Endothelial cell of umbilical vein (primary cell): Measurements from ENCODE around the gene GGNBP2. TPM values are rescaled to one million over a fixed set of nuclear protein-coding genes. Genes with fewer than 3 reads are reported as not detected.

Experiments
- BruUV-seq: library from RNA; stranded (reverse); fragments of 400-500 nt; replicated peaks from 2 replicates; lab custom pipeline; 2021; lab: Mats Ljungman, UMichigan
- CTCF ChIA-PET: fragments of 300-600, 350-600 bp; sonication (Branson Sonifier 250); formaldehyde crosslinking; loops from one replicate; lab custom pipeline; 2021; ENCODE audit warnings: antibody characterized with exemption, inconsistent platforms; lab: Charles Lee
- POLR2A ChIA-PET: fragments of 300-600, 350-600 bp; sonication (Branson Sonifier 250); formaldehyde crosslinking; loops from one replicate; lab custom pipeline; 2021; ENCODE audit warnings: antibody characterized with exemption, inconsistent platforms; lab: Charles Lee
- DNase-seq: peaks from one replicate; pipeline ENCODE4 v3.0.0-alpha.2; 2011; ENCODE audit warnings: low read depth, low spot score
- FAIRE-seq: peaks from 2 replicates; lab custom pipeline; 2011; peaks lifted over from hg19 to GRCh38; lab: Jason Lieb, UNC
- H2AFZ ChIP-seq: 2 replicates; pipeline ENCODE4 v1.6.0; 2012; ENCODE audit warnings: low read depth, low read length, control low read depth, inconsistent platforms
- H3K27ac ChIP-seq: 2 replicates; pipeline ENCODE4 v1.5.1; 2011; ENCODE audit warnings: low read depth, mild to moderate bottlenecking, control low read depth, low read length, moderate library complexity; ENCODE audit not compliant: insufficient read depth
- H3K27me3 ChIP-seq, 2 experiments: 2 replicates each; pipeline versions ENCODE4 v1.6.0 to v1.6.1; 2011; ENCODE audit warnings: low read length in 2 of 2, mixed read lengths in 1 of 2; ENCODE audit not compliant: control insufficient read depth in 2 of 2, insufficient read depth in 2 of 2
- H3K36me3 ChIP-seq, 2 experiments: 2 replicates in 1 of 2; 3 replicates in 1 of 2; pipeline ENCODE4 v1.5.1; 2011; ENCODE audit warnings: low read length in 2 of 2, mild to moderate bottlenecking in 1 of 2, moderate library complexity in 1 of 2; ENCODE audit not compliant: control insufficient read depth in 2 of 2, insufficient read depth in 2 of 2; ENCODE audit errors: extremely low read depth in 1 of 2
- H3K4me1 ChIP-seq: 3 replicates; pipeline ENCODE4 v1.5.1; 2011; ENCODE audit warnings: mild to moderate bottlenecking, low read length; ENCODE audit not compliant: control insufficient read depth, insufficient read depth; ENCODE audit errors: extremely low read depth
- H3K4me2 ChIP-seq: 2 replicates; pipeline ENCODE4 v1.6.1; 2011; ENCODE audit warnings: low read length, control low read depth, mixed read lengths; ENCODE audit not compliant: insufficient read depth
- H3K4me3 ChIP-seq, 3 experiments: fragments of 200-600 bp in 1 of 3; sonication (generic), shearing (Covaris generic) in 1 of 3; replicated peaks in 1 of 3; 2 replicates each; pipeline ENCODE4 v1.5.1; 2011 to 2016; ENCODE audit warnings: control low read depth in 3 of 3, low read length in 3 of 3, mild to moderate bottlenecking in 2 of 3, inconsistent platforms in 1 of 3, low read depth in 1 of 3, moderate library complexity in 1 of 3; ENCODE audit not compliant: insufficient read depth in 1 of 3
- H3K79me2 ChIP-seq: 2 replicates; pipeline ENCODE4 v1.6.0; 2012; ENCODE audit warnings: low read length, inconsistent platforms; ENCODE audit not compliant: control insufficient read depth, insufficient read depth
- H3K9ac ChIP-seq: replicated peaks from 2 replicates; pipeline ENCODE3; 2011; ENCODE audit warnings: low read length, control low read depth; ENCODE audit not compliant: insufficient read depth; ENCODE audit errors: extremely low read depth
- H3K9me1 ChIP-seq: replicated peaks from 3 replicates; pipeline ENCODE4 v1.6.0; 2011; ENCODE audit warnings: mild to moderate bottlenecking, low read length; ENCODE audit not compliant: control insufficient read depth, insufficient read depth; ENCODE audit errors: extremely low read depth
- H3K9me3 ChIP-seq: replicated peaks from 2 replicates; pipeline ENCODE4 v1.5.1; 2012; ENCODE audit warnings: low read length, inconsistent platforms; ENCODE audit not compliant: control insufficient read depth, insufficient read depth
- H4K20me1 ChIP-seq: replicated peaks from 2 replicates; pipeline ENCODE3; 2011; ENCODE audit warnings: mild to moderate bottlenecking, low read length; ENCODE audit not compliant: control insufficient read depth, insufficient read depth; ENCODE audit errors: extremely low read depth
- EZH2 ChIP-seq: IDR thresholded peaks from 2 replicates; pipeline ENCODE4 v1.6.1; 2012; ENCODE audit warnings: borderline replicate concordance, low read depth, mild to moderate bottlenecking, moderate library complexity, low read length, inconsistent platforms; ENCODE audit not compliant: severe bottlenecking
- FOS ChIP-seq: IDR thresholded peaks from 2 replicates; pipeline ENCODE4 v1.6.1; 2011; ENCODE audit warnings: mild to moderate bottlenecking, low read length, moderate library complexity, borderline replicate concordance; ENCODE audit not compliant: insufficient read depth
- GATA2 ChIP-seq: IDR thresholded peaks from 2 replicates; pipeline ENCODE4 v1.7.0; 2011; ENCODE audit warnings: low read depth, mild to moderate bottlenecking, moderate library complexity, mixed read lengths, low read length; ENCODE audit not compliant: insufficient read length, insufficient read depth
- JUN ChIP-seq: IDR thresholded peaks from 2 replicates; pipeline ENCODE4 v1.6.1; 2011; ENCODE audit warnings: borderline replicate concordance, low read depth; ENCODE audit not compliant: insufficient read length, insufficient read depth
- MYC ChIP-seq: IDR thresholded peaks from one replicate; pipeline ENCODE4 v1.6.1; 2011; ENCODE audit warnings: mild to moderate bottlenecking, low read depth, low read length
- POLR2A ChIP-seq: IDR thresholded peaks from 2 replicates; pipeline ENCODE4 v1.6.1; 2012; ENCODE audit warnings: low read depth, mild to moderate bottlenecking, control low read depth, low read length
- POLR2AphosphoS5 ChIP-seq: IDR thresholded peaks from 2 replicates; pipeline ENCODE4 v1.6.1; 2012; ENCODE audit warnings: low read depth, mild to moderate bottlenecking, control low read depth, low read length, moderate library complexity; ENCODE audit not compliant: insufficient read depth
- dilution Hi-C: fragments of 300-500 bp; cut with MboI; formaldehyde crosslinking; loops from one replicate; pipeline ENCODE4 v1.15.0; 2019; ENCODE audit warnings: low sequenced_read_pairs; ENCODE audit not compliant: extremely low pct_ligation_motif_present
- intact Hi-C: fragments of 100-400 bp; cut with micrococcal nuclease; formaldehyde crosslinking; loops from one replicate; pipeline ENCODE4 v1.10.0; 2022
- polyA plus RNA-seq, 4 experiments: library from polyadenylated mRNA; depleted of rRNA in 3 of 4; stranded (reverse) in 3 of 4; unstranded in 1 of 4; fragments of >200 nt; gene quantifications; 2 replicates each; pipeline versions ENCODE4 v1.2.1 to v1.2.3, GENCODE V29; 2011 to 2012; ENCODE audit warnings: missing spikeins in 1 of 4
- total RNA-seq: library from RNA; stranded (reverse); gene quantifications from 2 replicates; pipeline ENCODE4 v1.2.3, GENCODE V29; 2021
- TF ChIP-seq, protein P1 (sequence below): IDR thresholded peaks from 2 replicates; pipeline ENCODE4 v1.6.1; 2011; ENCODE audit not compliant: insufficient read depth, insufficient read length
- TF ChIP-seq, protein P2 (sequence below), 2 donors: IDR thresholded peaks; 1 replicate in 1 of 2; 2 replicates in 1 of 2; pipeline ENCODE4 v1.5.1; 2011; ENCODE audit warnings: low read length in 2 of 2, mild to moderate bottlenecking in 2 of 2, moderate library complexity in 2 of 2, control low read depth in 1 of 2, inconsistent platforms in 1 of 2, low read depth in 1 of 2; ENCODE audit not compliant: insufficient read depth in 1 of 2; ENCODE audit errors: extremely low read depth in 1 of 2

GGNBP2 gene
- total and polyA plus RNA-seq, 2 donors (not counting 3 experiments of a cell fraction or from before 2014, with no cell fraction given), result 52.6 to 77.6 TPM

DNA sequence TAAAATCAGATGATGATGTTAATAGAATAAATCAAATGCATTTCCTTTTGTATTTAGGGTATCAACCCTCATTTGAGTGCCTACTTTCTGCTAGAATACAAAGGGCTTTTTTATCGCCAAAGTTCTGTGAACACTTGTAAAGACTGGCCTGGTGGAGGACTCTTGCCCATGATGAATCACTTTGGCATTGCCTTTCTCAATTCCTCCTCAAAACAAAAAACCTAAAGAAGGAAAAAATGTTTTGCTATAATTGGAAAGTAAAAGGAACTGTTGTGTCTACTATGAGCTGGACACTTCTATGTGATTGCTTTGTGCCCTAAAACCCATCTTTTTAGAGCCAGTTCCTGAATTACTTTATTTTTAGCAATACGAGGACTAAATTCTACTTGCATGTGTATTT, 34.0 kb downstream of the GGNBP2 start:
- DNase-seq, result no peak
- CTCF ChIA-PET, result no interaction called here
- no peaks in the 10 kb centered on the region for H4K20me1 ChIP-seq
- no peaks in the 10 kb centered on the region for H3K9me3 ChIP-seq
- no peak for TF ChIP-seq GATA2
- TF ChIP-seq POLR2AphosphoS5, result no peak
- TF ChIP-seq, protein P1, sequence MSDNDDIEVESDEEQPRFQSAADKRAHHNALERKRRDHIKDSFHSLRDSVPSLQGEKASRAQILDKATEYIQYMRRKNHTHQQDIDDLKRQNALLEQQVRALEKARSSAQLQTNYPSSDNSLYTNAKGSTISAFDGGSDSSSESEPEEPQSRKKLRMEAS, result no peak
- TF ChIP-seq, protein P2, sequence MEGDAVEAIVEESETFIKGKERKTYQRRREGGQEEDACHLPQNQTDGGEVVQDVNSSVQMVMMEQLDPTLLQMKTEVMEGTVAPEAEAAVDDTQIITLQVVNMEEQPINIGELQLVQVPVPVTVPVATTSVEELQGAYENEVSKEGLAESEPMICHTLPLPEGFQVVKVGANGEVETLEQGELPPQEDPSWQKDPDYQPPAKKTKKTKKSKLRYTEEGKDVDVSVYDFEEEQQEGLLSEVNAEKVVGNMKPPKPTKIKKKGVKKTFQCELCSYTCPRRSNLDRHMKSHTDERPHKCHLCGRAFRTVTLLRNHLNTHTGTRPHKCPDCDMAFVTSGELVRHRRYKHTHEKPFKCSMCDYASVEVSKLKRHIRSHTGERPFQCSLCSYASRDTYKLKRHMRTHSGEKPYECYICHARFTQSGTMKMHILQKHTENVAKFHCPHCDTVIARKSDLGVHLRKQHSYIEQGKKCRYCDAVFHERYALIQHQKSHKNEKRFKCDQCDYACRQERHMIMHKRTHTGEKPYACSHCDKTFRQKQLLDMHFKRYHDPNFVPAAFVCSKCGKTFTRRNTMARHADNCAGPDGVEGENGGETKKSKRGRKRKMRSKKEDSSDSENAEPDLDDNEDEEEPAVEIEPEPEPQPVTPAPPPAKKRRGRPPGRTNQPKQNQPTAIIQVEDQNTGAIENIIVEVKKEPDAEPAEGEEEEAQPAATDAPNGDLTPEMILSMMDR (IDR thresholded peaks at IDR 0.05; ENCODE audit: extremely low read depth in 1 of 2, insufficient read depth in 1 of 2, low read depth in 1 of 2, low read length in 2 of 2), result no peak
- TF ChIP-seq JUN, result no peak
- TF ChIP-seq POLR2A, result no peak
- TF ChIP-seq FOS, result no peak
- no peak for TF ChIP-seq MYC
- no peak for TF ChIP-seq EZH2
- no peaks in the 10 kb centered on the region for H3K4me1 ChIP-seq
- H3K9me1 ChIP-seq, result no peaks in the 10 kb centered on the region
- no peak overlapping the region for H3K4me2 ChIP-seq
- H2AFZ ChIP-seq, result no peak overlapping the region
- dilution Hi-C loops, result no loop called here
- intact Hi-C loops, result loop anchor here (2.0 kb wide), 1 partner anchor 20 kb away; no protein-coding TSS in a partner anchor
- no peaks in the 10 kb centered on the region for H3K27me3 ChIP-seq
- FAIRE-seq, result no peak
- BruUV-seq, result no TSS peak
- POLR2A ChIA-PET, result no interaction called here
- no peak overlapping the region for H3K4me3 ChIP-seq
- no peak overlapping the region for H3K9ac ChIP-seq
- H3K79me2 ChIP-seq, result peaks cover 34% of the 10 kb centered on the region
- no peak overlapping the region for H3K27ac ChIP-seq
- H3K36me3 ChIP-seq, result peaks cover 18 to 21% of the 10 kb centered on the region in 2 experiments
